Upper lobe of left lung (tissue), 4 donors: ENCODE data around the gene EPM2A.

ENCODE experiments used
- CTCF ChIP-seq, 6 experiments: fragments of 450-650 bp in 4 of 6; fragments of 200-600 bp in 2 of 6; sonication (generic) in 2 of 6; IDR thresholded peaks; one replicate each; pipeline ENCODE4 v1.5.1; 2016 to 2019; ENCODE audit warnings: antibody characterized with exemption in 6 of 6
- POLR2A ChIP-seq, 4 donors: fragments of 450-650 bp; IDR thresholded peaks; one replicate each; pipeline ENCODE4 v1.5.1; 2016 to 2017; ENCODE audit warnings: antibody characterized with exemption in 4 of 4, mild to moderate bottlenecking in 2 of 4
- POLR2AphosphoS5 ChIP-seq, 2 donors: sonication (generic); formaldehyde crosslinking; IDR thresholded peaks; one replicate each; pipeline ENCODE4 v1.5.1; 2017; ENCODE audit warnings: antibody characterized with exemption in 2 of 2

GRCh38 chr6:145752638-145753037 lies 17.3 kb upstream of the EPM2A start:
- TF ChIP-seq POLR2A (IDR thresholded peaks at IDR 0.05) (no peak), CTCF (IDR thresholded peaks at IDR 0.05) (no peak), POLR2AphosphoS5 (IDR thresholded peaks at IDR 0.05) (no peak)
